8988T (cell line): ENCODE measurements around the gene SYT17.

Experiments used
- DNase-seq: peaks from one replicate; pipeline ENCODE4 v3.0.0; 2011

SYT17 gene

DNA sequence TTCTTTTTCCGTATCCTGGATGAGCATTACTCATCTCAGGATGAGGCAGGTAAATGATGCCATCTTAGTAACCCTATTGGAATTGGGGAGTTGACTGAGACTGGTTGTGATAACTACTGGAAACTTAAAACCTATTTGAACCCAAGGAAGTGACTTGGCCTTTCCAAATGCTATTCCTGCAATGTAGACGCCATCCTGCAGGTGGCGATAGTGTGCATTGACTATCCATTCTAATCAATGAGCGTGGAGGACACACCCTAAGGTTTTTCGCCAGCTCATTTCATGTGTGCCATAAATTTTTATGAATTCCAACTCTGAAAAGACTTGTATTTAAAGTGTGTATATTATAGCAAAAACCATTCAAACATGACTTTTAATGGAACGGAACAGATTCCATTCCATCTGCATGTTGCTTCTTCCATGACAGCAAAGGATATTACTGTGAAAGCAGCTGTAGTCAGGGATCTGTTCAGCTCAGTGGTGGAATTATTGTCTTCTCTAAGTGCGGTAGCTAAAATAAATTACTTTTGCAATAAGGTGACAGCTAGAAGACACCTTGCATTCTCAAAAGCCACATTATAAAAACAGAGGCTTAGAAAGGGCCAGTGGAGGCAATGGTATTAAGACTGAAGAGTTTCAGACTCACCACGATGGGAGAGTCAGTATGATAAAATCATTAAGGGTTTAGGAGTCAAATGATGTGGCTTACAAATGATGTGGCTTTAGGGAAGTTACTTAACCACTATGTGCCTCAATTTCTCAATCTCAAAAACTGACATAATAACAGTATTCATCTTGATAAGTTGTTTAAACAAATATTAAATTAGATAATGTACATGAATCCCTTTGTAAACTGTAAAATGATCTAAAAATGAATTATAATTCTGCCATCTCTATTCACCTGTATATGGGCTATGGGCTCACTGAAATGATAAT lies 55.5 kb downstream of the SYT17 start:
- DNase-seq = no peak

GRCh38 chr16:19225651-19226050 lies 57.6 kb downstream of the SYT17 start:
- DNase-seq = no peak

DNA sequence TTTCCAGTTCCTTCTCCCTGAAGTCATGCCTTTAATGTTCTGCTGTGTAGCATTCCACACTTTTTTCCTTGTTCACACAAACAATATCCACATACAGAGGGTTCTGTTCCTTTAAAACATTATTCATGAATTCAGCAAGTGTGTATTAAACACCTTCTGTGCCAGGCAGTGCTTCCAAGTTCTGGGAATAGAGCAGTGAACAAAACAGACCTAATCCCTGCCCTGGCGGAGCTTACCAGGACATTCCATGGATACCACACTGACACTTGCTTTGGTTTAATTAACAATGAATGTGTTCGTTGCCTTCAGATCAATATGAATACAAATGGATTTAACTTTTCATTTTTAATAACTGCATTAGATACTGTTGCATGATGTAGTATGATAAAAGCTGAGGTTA lies 59.6 kb downstream of the SYT17 start:
- DNase-seq = no peak

DNA sequence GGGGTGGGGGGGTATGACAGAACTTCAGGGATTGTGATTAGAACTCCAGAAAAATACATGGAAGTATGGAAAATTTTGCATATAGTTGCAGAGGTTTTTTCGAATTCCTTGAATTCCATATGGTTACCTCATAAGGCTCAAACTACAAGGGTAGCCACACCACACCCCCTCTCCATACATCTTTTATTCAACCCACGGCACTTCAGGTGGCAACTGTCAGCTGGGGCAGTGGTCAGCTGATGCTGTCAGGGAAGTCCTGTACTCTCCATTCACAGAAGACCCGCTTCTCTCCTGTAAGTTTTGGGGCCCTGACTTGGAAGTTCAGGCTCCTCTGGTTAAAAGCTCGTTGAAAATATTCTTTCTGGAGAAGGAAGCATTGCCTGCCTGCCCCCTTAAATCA lies 60.0 kb downstream of the SYT17 start:
- no peak for DNase-seq

- DNase-seq = no peak
Observed at GRCh38 chr16:19228575-19228974, 60.5 kb downstream of the SYT17 start.

DNA sequence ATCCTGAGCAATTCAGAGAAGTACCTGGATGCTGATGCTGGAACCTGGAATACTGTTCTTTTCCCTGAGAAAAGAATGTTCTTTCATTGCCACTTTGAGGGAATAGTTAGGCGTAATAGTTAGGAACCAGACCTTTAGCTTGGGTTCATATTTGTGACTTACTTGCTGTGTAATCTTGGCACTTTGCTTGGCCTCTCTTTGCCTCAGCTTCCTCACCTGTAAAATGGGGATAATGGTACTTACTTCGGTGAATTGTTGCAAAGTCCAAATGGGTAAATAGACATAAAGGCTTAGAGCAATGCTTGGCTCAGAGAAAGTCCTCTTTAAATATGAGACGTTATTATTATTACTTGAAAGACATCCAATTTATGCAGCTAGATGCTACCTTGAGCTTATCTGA lies 62.5 kb downstream of the SYT17 start:
- no peak for DNase-seq

DNA sequence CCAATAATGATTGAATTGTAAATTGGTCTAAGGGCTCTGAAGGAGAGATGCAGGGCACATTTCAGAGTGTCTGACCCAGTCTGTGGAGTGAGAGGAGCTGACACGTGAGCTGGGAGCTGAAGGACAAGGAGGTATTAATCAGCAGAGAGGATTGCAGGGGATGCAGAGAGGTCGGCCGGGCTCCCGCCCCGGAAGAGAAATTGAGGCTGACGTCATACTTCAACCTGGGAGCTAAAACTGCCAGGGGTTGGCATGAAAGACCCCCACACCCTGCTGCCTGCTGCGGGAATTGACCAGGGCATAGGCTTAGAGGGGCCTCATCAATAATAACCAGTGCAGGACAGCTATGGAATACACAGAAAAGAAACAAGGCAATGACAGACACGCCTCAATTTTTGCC lies 63.8 kb downstream of the SYT17 start:
- DNase-seq = no peak

DNA sequence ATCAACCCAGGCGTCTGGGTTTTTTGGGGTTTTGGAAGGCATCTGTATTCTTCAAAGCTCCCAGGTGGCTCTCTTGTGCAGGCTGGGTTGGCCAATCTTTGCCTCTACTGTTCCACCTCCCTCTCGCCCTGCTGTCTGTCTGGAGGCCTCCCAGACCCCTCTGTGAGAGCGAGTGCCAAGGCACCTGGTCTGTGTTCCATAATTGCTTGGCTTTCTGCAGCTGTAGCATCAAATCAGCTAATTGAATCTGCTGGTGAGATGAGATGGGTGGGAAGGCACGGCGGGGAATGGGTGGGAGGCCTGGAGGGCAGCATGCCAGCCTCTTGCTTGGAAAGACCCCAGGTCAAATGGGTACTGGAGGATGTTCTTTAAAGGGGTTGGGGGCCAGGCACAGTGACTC lies 64.9 kb downstream of the SYT17 start:
- no peak for DNase-seq

DNA sequence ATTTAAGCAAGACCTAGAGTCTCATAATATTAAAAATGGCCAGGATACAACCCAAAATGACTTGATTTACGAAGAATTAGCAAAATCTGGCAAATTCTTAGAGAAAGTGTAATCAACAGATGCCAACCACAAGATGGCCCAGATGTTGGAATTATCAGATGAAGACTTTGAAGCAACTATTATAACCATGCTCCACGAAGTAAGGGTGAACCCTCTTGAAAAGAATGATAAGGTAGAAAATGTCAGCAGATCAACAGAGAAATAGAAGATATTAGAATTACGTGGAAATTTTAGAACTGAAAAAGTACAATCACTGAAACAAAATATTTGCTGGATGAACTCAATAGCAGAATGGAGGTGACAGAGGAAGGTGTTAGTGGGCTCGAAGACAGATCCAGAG lies 67.4 kb downstream of the SYT17 start:
- no peak for DNase-seq

DNA sequence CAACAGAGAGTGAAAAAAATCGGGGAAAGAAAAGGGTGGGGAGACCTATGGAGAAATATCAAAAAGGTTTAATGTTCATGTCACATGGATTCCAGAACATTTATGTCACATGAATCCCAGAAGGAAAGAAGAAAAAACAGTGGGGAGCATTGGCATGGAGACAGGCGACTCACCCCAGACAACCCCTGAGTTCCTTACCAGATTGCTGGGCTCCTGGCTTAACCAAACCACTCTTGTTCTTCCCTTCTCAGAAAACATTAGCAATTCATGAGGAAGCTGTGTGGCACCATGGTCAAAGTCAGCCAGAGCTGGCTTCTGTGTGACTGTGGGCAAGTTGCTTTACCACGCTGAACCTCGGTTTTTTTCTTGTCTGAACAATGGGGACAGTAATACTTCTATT lies 67.8 kb downstream of the SYT17 start:
- no peak for DNase-seq

DNA sequence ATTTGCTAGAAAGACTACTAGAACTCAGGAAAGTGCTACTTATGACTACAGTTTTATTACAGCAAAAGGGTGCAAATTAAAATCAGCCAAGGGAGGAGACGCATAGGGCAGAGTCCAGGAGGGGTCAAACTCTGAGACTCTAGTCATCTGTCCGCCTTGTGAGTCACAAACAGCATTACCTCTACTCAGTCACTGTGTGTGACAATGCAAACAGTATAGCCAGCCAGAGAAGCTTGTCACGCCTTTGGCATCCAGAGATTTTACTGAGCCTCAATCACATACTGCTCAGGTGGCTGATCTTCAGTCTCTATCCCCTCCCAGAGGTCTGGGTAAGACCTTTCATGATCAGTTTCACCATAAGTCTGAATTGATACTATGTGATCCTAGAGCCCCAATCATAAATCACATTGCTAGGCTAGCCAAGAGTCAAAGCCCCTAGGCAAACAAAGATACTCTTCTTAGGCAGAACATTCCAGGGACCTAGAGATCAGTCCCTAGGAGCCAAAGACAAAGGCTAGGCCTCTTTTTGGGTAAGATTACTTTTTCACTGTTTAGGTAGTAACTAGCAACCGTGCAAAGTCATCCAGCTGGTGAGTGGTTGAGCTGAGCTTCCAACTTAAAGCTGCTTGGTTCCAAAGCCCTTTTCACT lies 68.6 kb downstream of the SYT17 start:
- peak; percentile 20 for DNase-seq

- no peak for DNase-seq
Observed at GRCh38 chr16:19238406-19238805, 70.4 kb downstream of the SYT17 start.

DNA sequence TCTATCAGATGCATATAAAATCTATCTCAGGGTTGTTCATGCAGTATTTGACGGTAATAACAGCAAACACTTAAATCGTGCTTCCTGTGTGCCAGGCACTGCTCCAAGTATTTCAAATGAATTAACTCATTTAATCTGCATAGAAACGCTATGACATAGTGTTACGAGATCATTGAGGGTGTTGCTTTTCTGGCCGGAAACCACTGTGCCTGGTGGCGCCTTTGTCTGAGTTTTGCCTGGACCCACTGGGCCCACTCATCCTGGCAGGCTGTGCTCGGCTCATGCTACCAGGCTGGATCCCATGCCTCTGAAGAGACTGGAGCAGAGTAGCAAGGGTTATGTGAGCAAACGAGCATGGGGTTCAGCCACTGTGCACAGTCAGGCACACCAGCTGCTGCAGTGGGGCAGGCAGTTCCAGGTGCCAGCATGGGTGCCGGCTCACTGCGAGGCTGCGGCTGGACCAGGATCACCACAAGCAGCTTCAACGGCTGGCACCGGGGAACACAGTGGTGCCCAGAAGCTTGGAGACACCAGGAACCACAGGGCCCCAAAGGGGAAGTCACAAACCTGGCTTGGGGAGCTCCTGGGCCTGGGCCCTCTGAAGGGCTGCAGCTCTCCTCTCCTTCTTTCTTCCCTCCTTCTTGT lies 71.6 kb downstream of the SYT17 start:
- no peak for DNase-seq

- DNase-seq = no peak
Observed at GRCh38 chr16:19240494-19240893, 72.5 kb downstream of the SYT17 start.

DNA sequence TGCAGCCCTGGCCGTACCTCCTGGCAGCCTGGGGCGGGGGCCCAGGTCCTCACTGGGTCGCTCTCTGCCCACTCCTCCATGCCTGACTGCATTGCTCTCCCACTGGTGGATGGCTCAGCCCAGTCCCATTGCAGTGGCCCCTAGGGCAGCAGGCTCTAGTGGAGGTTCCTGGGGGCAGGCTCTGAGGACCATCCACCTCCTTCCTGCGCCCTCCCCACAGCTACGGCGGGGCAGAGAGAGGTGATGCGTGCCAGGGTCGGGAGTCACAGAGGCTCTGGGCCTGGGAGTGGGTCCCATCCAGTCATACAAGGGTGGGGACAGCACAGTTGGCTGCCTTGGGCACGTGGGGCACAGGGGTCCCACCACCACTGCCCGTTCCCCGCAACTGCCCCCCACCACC lies 73.5 kb downstream of the SYT17 start:
- DNase-seq = no peak

GRCh38 chr16:19242186-19242585 lies 74.1 kb downstream of the SYT17 start:
- DNase-seq = no peak

- no peak for DNase-seq
Observed at GRCh38 chr16:19242987-19243575, 75.0 kb downstream of the SYT17 start.

- DNase-seq = no peak
Observed at GRCh38 chr16:19245326-19245925, 77.4 kb downstream of the SYT17 start.

GRCh38 chr16:19252904-19253303 lies 84.9 kb downstream of the SYT17 start:
- DNase-seq = no peak

GRCh38 chr16:19254611-19255010 lies 86.6 kb downstream of the SYT17 start:
- DNase-seq = no peak

DNA sequence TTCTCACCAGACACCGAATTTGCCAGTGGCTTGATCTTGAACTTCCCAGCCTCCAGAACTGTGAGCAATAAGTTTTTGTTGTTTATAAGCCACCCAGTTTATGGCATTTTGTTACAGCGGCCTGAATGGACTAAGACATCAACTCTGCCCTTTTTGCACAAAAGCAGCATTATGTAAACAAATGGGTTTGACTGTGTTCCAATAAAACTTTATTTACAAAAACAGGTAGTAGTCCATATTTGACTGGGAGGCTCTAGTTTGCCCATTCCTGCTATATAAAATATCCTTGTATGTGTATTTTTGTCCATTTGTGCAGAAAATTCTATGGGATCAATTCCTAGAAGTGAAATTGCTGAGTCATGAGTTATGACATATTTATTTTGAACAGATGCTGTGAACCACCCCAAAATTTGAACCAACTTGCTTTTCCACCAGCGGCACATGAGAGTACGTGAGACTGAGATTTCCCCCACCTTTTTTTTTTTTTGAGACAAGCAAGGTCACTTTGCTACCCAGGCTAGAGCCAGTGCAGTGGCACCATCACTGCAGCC lies 96.2 kb downstream of the SYT17 start:
- no peak for DNase-seq

GRCh38 chr16:19265380-19265930 lies 97.4 kb downstream of the SYT17 start:
- no peak for DNase-seq

DNA sequence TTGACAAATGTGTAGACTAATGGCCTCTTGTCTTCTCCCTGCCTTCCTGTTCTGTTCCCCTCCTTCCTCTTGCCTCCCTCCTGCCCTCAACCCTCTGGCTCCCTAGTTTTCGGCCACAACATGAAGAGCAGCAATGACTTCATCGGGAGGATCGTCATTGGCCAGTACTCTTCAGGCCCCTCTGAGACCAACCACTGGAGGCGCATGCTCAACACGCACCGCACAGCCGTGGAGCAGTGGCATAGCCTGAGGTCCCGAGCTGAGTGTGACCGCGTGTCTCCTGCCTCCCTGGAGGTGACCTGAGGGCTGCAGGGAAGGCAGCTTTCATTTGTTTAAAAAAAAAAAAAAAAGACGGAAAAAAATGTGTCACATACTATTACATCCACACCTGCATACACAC lies 98.7 kb downstream of the SYT17 start:
- no peak for DNase-seq
